ENCODE results near the gene TTC39C.
A peak's percentile ranks its signal among the peaks of the same experiment; 100 is the strongest.
"Not testable (repeated sequence)": the region's sequence is repeated elsewhere in the genome, so short reads cannot be mapped to it uniquely, and the experiment has no call there.

TTC39C gene

GRCh38 chr18:24136967-24137373, 122.4 kb downstream of the TTC39C start:
- no peak for DNase-seq (ENCODE audit: low spot score)

GRCh38 chr18:24138409-24138788, 123.8 kb downstream of the TTC39C start:
- no peak for DNase-seq (ENCODE audit: low spot score)

GRCh38 chr18:24138789-24139616, 124.4 kb downstream of the TTC39C start, which contains the start of gene CABYR:
Gene CABYR (plus strand): TSS chr18:24139062. CDS start chr18:24143115, 4,053 bp downstream.
- peak; percentile 93 for DNase-seq (ENCODE audit: low spot score)

- DNase-seq (ENCODE audit: low spot score), result no peak
These were observed 126.1 kb downstream of the TTC39C start for GRCh38 chr18:24140697-24141096.

GRCh38 chr18:24142376-24142775, 127.8 kb downstream of the TTC39C start:
- no peak for DNase-seq (ENCODE audit: low spot score)

GRCh38 chr18:24149591-24149990, 135.0 kb downstream of the TTC39C start:
- DNase-seq (ENCODE audit: low spot score), result not testable (repeated sequence)

GRCh38 chr18:24153397-24153796, 138.8 kb downstream of the TTC39C start:
- DNase-seq (ENCODE audit: low spot score), result no peak

GRCh38 chr18:24157855-24158254, 143.3 kb downstream of the TTC39C start:
- DNase-seq (ENCODE audit: low spot score), result no peak

- DNase-seq (ENCODE audit: low spot score), result no peak
These were observed 145.5 kb downstream of the TTC39C start for GRCh38 chr18:24160086-24160485.

GRCh38 chr18:24161304-24161703, 146.8 kb downstream of the TTC39C start:
- DNase-seq (ENCODE audit: low spot score), result no peak

- DNase-seq (ENCODE audit: low spot score), result no peak
These were observed 153.9 kb downstream of the TTC39C start for GRCh38 chr18:24168496-24168895.

- DNase-seq (ENCODE audit: low spot score), result no peak
These were observed 155.8 kb downstream of the TTC39C start for GRCh38 chr18:24170360-24170759.

- DNase-seq (ENCODE audit: low spot score), result no peak
These were observed 159.4 kb downstream of the TTC39C start for GRCh38 chr18:24173997-24174396.

GRCh38 chr18:24176727-24177416, 162.3 kb downstream of the TTC39C start:
- peak; percentile 51 for DNase-seq (ENCODE audit: low spot score)

GRCh38 chr18:24177499-24178133, 163.1 kb downstream of the TTC39C start:
- no peak for DNase-seq (ENCODE audit: low spot score)

GRCh38 chr18:24180048-24180447, 165.5 kb downstream of the TTC39C start:
- DNase-seq (ENCODE audit: low spot score), result no peak

GRCh38 chr18:24181806-24182205, 167.3 kb downstream of the TTC39C start:
- DNase-seq (ENCODE audit: low spot score), result no peak

All from AG08396 (cell line).